ENCODE measurements around the gene RYR1.

Gene RYR1

DNA sequence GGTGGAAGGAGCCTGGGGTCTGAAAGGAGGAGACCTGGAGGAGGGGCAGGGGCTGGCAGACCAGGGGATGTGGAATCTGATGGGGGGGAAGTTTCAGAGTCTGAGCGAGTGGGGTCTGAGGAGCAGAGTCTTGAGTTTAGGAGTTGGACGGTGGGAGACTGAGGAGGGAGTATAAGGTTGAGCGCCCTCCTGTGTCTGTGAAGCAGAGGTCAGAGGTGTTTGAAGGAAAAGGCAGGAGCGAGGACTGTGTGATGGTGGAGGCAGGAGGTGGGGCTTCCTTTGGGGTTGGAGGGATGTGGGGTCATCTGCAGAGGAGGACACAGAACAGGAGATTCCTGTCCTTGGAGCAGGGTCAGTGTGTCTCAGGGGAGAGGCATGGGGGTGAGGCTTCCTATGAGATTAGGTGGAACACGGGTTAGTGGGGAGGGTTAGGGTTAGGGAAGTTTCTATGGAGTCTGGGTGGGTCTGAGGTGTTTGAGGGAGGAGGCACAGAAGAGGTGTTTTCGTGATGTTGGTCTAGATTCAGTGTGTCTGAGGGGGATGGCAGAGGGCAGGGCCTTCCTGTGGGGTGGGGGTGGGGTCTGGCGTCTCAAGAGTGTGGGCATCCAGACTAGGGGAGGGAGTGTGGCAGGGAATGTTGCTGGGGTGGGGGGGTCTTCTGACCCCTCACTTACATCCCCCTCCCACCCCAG is 8.3 kb downstream of the RYR1 start:
- Mint-ChIP-seq H3K36me3 (ENCODE audit: low read depth) (peaks cover 4% of the 10 kb centered on the region), H3K4me1 (peaks cover 22% of the 10 kb centered on the region), H3K4me3 (peak overlapping the region; percentile 43), H3K27me3 (ENCODE audit: low read depth, poor library complexity) (peaks cover 9% of the 10 kb centered on the region), H3K9me3 (no peaks in the 10 kb centered on the region), H3K27ac (peak overlapping the region; percentile 71)
- DNase-seq, result peak; percentile 35
- TF ChIP-seq, protein P1, sequence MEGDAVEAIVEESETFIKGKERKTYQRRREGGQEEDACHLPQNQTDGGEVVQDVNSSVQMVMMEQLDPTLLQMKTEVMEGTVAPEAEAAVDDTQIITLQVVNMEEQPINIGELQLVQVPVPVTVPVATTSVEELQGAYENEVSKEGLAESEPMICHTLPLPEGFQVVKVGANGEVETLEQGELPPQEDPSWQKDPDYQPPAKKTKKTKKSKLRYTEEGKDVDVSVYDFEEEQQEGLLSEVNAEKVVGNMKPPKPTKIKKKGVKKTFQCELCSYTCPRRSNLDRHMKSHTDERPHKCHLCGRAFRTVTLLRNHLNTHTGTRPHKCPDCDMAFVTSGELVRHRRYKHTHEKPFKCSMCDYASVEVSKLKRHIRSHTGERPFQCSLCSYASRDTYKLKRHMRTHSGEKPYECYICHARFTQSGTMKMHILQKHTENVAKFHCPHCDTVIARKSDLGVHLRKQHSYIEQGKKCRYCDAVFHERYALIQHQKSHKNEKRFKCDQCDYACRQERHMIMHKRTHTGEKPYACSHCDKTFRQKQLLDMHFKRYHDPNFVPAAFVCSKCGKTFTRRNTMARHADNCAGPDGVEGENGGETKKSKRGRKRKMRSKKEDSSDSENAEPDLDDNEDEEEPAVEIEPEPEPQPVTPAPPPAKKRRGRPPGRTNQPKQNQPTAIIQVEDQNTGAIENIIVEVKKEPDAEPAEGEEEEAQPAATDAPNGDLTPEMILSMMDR (IDR thresholded peaks at IDR 0.05), result no peak

DNA sequence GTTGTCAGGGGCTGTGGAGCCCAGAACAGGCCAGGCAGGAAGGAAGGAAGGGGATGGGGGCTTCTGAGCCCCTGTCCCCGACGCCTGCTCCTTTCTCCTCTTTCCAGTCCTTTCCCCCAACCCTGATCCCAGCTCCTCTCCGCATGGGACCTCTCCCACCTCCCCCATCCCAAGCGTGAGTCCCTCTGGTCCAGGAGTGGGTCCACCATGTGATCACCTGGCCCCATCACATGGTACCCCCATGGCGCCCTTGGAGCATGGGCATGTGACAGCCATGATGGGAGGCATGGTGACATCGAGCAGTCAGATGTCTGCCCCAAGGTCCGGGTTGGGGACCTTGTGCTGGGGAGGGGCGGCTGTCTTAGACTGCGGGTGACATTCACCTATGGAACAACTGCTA is 9.2 kb downstream of the RYR1 start:
- no peak overlapping the region for H3K4me3 Mint-ChIP-seq
- H3K27me3 Mint-ChIP-seq (ENCODE audit: low read depth, poor library complexity), result peaks cover 9% of the 10 kb centered on the region
- TF ChIP-seq, protein P1 (IDR thresholded peaks at IDR 0.05), result no peak
- no peak for DNase-seq
- H3K4me1 Mint-ChIP-seq, result peaks cover 22% of the 10 kb centered on the region
- peak overlapping the region; percentile 50 for H3K27ac Mint-ChIP-seq
- peaks cover 4% of the 10 kb centered on the region for H3K36me3 Mint-ChIP-seq (ENCODE audit: low read depth)
- H3K9me3 Mint-ChIP-seq, result no peaks in the 10 kb centered on the region

DNA sequence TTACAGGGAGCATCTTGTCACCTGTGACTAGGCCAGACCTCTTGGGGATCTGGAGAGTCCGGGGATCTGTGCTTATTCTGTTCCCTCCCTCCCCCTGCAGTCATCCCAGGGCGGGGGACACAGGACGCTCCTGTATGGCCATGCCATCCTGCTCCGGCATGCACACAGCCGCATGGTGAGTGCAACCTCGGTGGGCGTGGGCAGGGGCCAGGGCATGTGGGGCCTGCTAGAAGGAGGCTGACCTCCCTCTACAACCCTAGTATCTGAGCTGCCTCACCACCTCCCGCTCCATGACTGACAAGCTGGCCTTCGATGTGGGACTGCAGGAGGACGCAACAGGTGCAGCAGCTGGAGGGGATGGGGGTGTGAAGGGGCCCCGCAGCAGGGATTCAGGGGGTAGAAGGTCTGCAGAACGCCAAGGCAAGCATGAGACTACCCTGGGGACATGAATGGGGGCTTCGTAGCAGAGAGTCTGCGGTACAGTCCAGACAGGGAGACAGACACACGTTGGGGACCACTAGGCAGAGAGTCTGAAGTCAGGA is 10.0 kb downstream of the RYR1 start:
- Mint-ChIP-seq H3K9me3 (no peaks in the 10 kb centered on the region), H3K27me3 (ENCODE audit: low read depth, poor library complexity) (peaks cover 9% of the 10 kb centered on the region), H3K27ac (no peak overlapping the region), H3K4me1 (peaks cover 17% of the 10 kb centered on the region), H3K36me3 (ENCODE audit: low read depth) (peaks cover 4% of the 10 kb centered on the region), H3K4me3 (no peak overlapping the region)
- TF ChIP-seq, protein P1 (IDR thresholded peaks at IDR 0.05), result no peak
- no peak for DNase-seq

DNA sequence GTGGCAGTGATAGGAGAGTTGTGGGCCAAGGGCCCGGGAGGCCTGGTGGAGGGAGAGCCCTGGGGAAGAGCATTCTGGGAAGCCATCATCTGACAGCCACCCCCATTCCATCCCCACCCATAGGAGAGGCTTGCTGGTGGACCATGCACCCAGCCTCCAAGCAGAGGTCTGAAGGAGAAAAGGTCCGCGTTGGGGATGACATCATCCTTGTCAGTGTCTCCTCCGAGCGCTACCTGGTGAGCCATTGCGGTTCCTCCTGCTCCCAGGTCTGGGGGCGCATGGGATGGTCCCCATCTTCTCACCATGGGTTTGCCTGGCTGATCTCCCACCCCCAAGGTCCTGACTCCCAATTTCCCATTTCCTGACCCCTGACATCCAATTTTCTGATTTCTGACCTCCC is 10.5 kb downstream of the RYR1 start:
- Mint-ChIP-seq H3K4me1 (peaks cover 17% of the 10 kb centered on the region), H3K36me3 (ENCODE audit: low read depth) (peaks cover 4% of the 10 kb centered on the region), H3K9me3 (peaks cover 3% of the 10 kb centered on the region), H3K4me3 (no peak overlapping the region), H3K27ac (no peak overlapping the region), H3K27me3 (ENCODE audit: low read depth, poor library complexity) (peaks cover 9% of the 10 kb centered on the region)
- no peak for DNase-seq
- TF ChIP-seq, protein P1 (IDR thresholded peaks at IDR 0.05), result no peak

DNA sequence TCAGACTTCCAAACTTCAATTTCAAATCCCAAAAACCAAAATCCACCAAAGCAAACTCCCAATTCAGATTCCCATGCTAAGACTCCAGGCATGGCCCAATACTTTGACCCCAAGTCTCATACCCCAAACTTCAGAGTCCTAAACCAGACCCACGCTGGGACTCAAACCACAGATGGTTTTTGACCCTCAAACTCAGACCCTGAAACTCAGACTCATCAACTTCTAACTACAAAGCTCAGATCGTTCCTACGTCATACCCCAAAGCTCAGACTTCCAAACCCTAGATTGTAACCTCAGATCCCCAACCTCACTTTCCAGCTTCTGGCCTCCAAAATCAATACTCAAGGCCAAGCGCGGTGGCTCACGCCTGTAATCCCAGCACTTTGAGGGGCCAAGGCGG is 11.9 kb downstream of the RYR1 start:
- Mint-ChIP-seq H3K36me3 (ENCODE audit: low read depth) (peaks cover 4% of the 10 kb centered on the region), H3K4me3 (no peak overlapping the region), H3K27me3 (ENCODE audit: low read depth, poor library complexity) (peaks cover 9% of the 10 kb centered on the region), H3K9me3 (peaks cover 4% of the 10 kb centered on the region), H3K4me1 (peaks cover 17% of the 10 kb centered on the region), H3K27ac (no peak overlapping the region)
- TF ChIP-seq, protein P1 (IDR thresholded peaks at IDR 0.05), result no peak
- no peak for DNase-seq

DNA sequence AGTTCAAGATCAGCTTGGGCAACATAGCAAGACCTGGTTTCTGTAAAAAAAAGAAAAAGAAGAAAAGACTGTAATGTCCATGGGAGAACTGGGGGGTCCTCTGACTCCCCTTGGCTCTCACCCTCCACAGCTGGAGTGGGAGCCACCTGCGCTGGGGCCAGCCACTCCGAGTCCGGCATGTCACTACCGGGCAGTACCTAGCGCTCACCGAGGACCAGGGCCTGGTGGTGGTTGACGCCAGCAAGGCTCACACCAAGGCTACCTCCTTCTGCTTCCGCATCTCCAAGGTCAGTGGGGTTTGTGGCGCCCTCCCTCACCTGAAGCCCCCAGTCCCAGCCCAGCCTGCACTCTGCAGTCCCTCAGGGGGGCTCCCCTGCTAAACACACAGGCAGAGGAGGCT is 14.7 kb downstream of the RYR1 start:
- peaks cover 4% of the 10 kb centered on the region for H3K9me3 Mint-ChIP-seq
- H3K36me3 Mint-ChIP-seq (ENCODE audit: low read depth), result peaks cover 17% of the 10 kb centered on the region
- no peak overlapping the region for H3K4me3 Mint-ChIP-seq
- H3K27ac Mint-ChIP-seq, result no peak overlapping the region
- TF ChIP-seq, protein P1 (IDR thresholded peaks at IDR 0.05), result no peak
- no peak for DNase-seq
- H3K4me1 Mint-ChIP-seq, result no peaks in the 10 kb centered on the region
- peaks cover 5% of the 10 kb centered on the region for H3K27me3 Mint-ChIP-seq (ENCODE audit: low read depth, poor library complexity)

Measured in nephron progenitor cell (in vitro differentiated cells).